Measurements from ENCODE around the gene GNE.
"Not testable (repeated sequence)": the region's sequence is repeated elsewhere in the genome, so short reads cannot be mapped to it uniquely, and the experiment has no call there.

Gene GNE, protein sequence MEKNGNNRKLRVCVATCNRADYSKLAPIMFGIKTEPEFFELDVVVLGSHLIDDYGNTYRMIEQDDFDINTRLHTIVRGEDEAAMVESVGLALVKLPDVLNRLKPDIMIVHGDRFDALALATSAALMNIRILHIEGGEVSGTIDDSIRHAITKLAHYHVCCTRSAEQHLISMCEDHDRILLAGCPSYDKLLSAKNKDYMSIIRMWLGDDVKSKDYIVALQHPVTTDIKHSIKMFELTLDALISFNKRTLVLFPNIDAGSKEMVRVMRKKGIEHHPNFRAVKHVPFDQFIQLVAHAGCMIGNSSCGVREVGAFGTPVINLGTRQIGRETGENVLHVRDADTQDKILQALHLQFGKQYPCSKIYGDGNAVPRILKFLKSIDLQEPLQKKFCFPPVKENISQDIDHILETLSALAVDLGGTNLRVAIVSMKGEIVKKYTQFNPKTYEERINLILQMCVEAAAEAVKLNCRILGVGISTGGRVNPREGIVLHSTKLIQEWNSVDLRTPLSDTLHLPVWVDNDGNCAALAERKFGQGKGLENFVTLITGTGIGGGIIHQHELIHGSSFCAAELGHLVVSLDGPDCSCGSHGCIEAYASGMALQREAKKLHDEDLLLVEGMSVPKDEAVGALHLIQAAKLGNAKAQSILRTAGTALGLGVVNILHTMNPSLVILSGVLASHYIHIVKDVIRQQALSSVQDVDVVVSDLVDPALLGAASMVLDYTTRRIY

DNA sequence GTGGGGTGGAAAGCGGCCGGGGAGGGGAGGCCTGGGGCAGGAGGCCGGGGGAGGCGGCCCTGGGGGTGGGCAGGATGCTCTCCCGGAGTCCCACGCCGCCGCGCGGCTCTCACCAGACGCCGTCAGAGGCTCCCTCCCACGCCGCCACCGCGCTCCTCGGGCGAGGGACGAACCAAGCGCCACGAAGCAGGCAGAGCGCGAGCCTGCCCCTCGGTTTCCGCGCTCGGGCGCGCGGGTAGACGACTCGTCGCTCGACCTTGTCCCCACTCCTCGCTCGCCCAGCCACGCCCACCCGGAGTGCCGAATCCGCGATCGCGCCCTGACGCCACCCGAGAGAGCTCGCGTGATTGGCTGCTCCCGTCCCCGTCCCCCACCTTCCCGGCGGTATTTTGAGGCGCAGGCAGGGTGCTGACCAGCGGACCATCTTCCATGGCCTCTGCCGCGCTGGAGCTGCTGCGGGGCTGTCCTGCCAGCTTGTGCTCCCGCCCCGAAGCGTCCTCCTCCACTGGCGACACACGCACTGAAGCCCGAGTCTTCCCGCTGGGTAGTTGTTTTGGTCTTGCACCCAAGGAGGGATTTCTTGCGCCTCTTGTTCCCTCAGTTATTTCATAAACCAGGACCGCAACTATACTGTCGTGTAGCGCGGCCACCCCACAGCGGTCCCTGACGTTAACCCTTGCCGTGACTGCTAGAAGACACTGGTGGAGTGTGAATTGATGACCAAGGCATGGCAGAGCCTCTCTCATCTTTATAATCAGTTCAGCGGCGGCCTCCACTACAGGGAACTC, at the start of gene GNE:
Gene GNE (minus strand): TSS at position 241 of the 788 bp plus-strand sequence. CDS start 9,093 bp downstream, outside the sequence.
- peak; percentile 96 for DNase-seq (ENCODE audit: low spot score)

DNA sequence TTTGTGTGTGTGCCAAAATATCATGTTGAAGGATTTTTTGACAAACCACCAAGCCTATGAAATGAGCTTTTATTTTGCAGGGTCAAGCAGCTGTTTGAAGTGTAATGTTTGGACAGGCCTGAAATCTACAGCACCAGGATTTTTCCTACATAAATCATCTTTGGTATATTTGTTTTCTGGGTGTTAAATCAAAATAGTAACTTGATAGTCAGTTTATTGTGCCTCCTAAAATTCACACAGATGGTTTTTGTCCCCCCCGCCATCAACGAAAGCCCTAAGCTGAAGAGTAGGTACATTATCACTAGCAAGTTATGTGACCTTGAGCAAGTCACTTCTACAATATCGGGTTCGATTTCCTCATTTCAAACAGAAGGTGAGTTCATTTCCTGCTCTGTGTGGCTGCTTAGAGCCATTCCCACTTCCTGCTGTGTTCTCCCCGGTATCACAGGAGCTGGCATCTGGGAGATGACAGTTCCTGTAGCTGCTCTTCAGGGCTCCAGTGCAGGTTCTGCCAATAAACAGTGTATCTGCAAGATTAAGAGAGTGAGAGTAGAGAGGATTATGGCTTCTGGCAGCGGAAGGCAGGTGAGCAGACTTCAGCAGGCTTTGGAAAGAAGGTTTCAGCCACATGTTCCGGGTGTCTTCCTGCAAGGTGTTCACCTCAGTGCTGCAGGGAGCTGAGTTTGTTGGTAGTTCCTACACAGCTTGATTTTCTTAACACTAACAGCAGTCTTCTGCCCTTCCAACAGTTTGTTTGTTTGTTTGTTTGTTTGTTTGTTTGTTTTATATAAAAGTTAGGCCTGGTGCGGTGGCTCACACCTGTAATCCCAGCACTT, 48.4 kb upstream of the GNE start:
- no peak for DNase-seq (ENCODE audit: low spot score)

DNA sequence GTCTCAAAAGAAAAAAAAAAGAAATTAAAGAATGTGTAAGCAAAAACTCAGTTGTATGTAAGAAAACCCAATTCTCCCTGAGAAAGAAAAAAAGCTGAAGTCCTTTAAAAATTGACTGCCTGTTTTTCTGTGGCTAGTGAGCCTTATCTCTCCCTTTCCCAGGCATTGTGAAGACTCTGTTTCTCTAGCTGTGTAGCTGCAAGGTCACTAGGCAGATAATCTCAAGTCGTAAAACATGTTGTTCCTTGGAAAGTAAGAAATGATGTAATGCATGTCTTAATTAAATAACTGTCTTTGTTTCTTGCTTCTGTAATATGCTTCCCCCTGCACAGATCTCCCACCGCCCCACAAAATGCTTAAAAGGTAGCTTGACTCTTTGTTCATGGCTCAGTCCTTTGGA, 46.1 kb upstream of the GNE start:
- DNase-seq (ENCODE audit: low spot score), result not testable (repeated sequence)

DNA sequence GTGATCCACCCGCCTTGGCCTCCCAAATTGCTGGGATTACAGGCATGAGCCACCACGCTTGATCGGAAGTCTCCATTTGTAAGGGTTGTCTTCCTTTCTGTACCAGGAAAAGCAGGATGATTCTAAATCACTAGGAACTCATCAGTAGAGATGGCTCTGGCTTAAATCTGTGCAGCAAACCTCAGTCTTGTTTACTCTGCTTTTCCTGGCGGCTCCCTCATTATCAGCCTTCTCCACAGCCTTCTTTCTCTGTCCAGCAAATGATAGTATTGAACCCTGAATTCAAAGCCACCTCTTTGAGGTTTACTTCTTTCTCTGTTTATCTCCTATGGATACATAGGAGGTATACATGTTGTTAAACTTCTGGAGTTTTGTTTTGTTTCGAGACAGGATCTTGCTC, 43.0 kb upstream of the GNE start:
- no peak for DNase-seq (ENCODE audit: low spot score)

DNA sequence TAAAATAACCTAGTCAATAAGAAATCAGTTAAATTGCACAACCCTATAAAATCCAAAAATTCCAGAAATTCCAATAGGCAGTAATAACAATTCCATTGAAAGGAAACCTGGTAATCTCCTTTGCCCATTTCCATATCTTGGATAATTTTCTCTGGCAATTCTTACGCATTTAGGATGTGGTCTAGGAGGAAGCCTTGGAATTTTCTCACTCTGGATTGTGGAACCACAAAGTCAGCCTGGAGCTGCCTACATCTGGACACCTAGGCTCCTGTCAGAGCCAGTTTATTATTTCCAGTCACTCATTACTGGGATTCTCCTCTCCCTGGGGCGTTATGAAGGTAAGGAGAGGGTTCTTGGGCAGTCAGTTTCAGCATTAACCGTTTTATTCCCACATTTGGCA, 40.3 kb upstream of the GNE start:
- DNase-seq (ENCODE audit: low spot score), result no peak

DNA sequence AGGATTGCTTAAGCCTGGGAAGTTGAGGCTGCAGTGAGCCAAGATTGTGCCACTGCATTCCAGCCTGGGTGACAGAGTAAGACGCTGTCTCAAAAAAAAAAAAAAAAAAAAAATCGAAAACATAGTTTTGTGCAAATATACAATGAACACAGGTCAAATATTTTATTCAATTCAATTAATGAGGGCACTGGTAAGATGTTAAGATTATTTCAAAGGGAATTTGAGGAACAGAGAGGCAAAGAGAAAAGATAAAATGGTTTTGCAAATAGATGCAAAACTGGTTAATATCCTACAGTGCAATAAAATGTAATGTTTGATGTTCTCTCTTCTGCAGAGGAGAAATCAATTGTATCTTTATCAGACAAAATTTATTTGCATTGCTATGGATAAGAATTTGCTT, 39.5 kb upstream of the GNE start:
- DNase-seq (ENCODE audit: low spot score), result no peak

DNA sequence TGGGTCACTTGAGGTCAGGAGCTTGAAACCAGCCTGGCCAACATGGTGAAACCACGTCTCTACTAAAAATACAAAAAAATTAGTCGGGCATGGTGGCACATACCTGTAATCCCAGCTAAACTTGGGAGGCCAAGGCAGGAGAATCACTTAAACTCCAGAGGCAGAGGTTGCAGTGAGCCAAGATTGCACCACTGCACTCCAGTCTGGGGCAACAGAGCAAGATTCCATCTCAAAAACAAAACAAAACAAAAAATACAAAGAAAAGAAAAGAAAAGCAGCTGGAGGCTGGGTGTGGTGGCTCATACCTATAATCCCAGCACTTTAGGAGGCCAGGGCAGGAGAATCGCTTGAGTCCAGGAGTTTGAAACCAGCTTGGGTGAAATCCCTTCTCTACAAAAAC, 36.7 kb upstream of the GNE start:
- not testable (repeated sequence) for DNase-seq (ENCODE audit: low spot score)

DNA sequence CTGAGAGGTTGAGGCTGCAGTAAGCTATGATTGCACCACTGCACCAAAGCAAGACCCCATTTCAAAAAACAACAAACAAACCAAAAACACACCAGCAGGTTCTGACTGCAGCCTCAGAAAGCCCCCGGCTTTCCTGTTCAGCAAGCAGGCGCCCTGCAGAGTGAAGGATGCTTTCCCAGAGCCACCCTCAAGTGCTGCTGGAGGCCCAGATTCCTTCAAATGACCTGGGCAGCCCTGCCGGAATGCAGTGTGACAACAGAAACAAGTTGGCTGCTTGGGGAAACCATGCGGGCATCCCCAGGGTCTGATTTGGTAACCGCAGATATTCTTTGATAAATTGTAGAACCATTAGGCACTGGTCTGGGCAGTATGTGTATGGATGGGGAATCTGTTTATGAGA, 35.7 kb upstream of the GNE start:
- no peak for DNase-seq (ENCODE audit: low spot score)

DNA sequence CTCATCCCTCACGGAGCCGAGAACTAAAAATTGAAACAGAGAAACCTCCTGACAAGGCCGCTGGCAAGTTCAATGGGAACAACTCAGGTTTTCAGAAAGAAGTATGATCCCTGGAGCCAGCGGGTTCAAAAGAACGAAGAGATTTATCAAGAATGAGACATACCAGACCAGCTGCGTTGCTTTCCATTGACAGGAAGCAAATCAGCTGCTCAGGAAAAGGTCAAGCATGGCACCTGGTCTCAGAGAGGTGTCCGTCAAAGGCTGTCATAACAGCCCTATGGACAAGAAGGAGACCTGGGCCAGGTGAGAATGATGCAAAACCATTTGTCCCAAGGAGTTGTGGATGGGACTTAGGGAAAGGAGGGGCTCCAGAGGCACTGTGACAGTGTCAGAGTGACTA, 34.9 kb upstream of the GNE start:
- DNase-seq (ENCODE audit: low spot score), result no peak

DNA sequence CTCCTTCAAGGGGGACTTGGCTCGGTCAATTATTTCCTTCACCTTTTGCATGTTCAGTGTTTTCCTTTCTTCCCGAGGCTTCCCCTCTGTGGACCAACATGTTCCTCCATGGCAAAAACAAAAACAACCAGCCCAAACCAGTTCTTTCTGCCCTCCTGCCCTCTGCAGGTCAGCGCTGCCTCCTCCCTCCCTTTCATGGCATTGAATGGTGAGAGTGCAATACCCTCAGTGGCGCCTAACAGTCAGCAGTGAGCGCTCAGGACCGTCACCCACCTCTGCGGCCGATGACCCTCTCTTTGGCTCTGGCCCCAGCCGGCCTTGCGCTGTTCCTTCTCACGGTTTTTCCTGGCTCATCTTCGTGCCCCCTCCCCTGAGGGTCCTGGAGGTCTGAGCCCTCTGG, 34.4 kb upstream of the GNE start:
- DNase-seq (ENCODE audit: low spot score), result no peak

DNA sequence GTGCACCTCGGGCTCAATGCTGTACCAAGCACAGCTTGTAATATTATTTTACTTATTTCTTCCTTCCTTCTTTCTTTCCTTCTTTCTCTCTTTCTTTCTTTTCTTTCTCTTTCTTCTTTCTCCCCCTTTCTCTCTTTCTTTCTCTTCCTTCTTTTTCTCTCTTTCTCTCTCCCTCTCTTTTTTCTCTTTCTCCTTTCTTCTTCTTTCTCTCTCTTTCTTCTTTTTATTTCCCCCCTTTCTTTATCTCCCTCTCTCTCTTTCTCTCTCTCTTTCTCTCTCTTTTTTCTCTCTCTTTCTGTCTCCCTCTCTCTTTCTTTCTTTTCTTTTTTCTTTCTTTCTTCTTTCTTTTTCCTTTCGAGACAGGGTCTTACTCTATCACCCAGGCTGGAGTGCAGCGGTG, 32.7 kb upstream of the GNE start:
- no peak for DNase-seq (ENCODE audit: low spot score)

DNA sequence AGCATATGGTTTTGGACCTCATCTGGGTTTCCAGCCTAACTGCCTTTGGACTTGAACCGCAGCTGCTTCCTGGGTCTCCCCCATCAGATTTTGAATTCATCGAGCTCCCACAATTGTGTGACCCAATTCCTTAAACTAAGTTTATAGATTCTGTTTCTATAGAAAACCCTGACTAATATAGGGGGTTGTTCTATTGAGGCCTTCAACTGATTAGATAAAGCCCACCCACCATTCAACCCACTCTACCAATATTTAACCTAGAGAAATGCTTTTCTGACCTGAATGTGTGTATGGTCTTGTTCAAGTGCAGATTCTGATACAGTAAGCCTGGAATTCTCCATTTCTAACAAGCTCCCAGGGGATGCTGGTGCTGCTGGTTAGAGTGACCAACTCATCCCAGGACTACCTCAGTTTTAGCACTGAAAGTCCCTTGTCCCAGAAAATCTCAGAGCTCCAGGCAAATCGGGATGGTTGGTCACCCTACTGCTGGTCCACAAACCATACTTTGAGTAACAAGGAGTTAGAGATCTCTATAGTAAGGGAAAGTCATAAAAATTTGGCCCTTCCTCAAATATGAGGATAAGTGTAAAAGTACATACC, 31.7 kb upstream of the GNE start:
- DNase-seq (ENCODE audit: low spot score), result no peak

DNA sequence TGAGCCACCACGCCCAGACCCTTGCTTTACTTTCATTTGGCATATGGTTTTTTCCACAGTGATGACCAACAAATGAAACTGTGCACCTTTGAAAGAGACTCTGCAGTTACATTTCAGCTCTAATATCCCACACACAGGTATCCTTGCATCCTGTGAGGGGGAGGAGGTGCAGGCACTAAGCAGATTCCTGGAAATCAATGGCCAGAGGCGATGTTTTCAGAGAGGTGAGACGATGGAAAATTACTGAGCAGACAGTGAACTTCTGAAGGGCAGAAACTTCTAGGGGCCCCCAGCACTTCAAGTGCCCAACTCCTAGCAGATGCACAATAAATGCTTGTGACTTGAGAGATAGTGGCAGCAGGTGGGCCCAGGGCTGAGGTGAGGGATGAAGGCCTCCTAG, 29.8 kb upstream of the GNE start:
- no peak for DNase-seq (ENCODE audit: low spot score)

DNA sequence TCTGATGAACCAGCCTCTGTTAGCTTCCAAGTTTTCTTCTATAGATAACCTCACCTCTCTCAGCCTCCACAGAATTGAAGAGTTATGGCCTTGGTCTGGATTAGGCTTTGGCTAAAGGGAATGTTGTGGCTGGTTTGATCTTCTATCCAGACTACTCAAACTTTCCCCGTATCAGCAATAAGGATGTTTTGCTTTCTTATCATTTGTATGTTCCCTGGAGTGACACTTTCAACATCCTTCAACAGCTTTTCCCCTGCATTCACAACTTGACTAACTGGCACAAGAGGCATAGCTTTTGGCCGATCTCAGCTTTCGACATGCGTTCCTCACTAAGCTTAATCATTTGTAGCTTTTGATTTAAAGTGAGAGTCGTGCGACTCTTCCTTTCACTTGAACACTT, 28.1 kb upstream of the GNE start:
- no peak for DNase-seq (ENCODE audit: low spot score)

DNA sequence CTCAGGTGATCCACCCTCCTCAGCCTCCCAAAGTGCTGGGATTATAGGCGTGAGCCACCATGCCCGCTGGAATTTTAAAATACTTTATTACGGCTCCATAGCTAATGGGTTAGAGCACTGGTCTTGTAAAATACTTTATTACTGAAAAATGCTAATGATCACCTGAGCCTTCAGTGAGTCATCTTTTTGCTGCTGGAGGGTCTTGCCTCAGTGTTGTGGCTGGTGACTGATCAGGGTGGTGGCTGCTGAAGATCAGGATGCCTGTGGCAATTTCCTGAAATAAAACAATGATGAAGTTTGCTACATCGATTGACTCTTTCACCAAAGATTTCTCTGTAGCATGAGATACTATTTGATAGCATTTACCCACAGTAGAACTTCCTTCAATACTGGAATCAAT, 26.0 kb upstream of the GNE start:
- DNase-seq (ENCODE audit: low spot score), result no peak

DNA sequence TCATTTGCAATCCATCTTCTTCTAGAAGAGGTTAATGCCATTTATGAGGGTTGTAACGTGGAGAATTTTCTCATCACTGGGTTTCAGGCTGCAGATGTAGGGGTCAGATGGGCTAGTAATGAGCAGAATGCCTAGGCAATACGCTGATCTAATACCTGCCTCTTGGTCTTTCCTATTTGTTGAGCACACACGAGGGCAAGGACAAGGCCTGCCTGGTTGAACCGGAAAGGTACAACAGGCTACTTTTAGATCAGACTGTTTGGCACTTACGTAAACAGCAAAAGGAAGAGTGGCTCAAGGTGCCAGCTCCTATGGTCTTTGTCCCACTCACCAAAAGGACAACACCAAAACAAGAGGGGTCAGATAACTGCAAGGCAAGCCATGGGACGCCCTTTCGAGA, 24.0 kb upstream of the GNE start:
- no peak for DNase-seq (ENCODE audit: low spot score)

DNA sequence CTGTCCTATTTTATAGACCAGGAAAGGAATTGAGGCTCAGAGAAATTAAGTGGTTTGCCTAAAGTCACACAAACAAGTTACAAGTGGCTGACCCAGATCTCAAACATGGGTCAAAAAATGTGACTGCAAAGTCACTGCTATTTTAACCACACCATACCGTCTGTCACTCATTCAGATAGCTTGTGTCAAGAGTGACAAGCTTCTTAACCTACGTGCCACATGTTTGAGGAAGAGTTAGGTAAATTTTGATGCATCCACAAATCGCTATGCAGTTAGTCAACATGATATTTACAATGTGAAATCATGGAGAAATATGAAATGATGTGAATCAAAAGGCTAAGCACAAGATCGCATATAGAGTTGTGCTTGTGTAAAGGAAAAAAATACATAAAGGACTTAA, 22.7 kb upstream of the GNE start:
- no peak for DNase-seq (ENCODE audit: low spot score)

DNA sequence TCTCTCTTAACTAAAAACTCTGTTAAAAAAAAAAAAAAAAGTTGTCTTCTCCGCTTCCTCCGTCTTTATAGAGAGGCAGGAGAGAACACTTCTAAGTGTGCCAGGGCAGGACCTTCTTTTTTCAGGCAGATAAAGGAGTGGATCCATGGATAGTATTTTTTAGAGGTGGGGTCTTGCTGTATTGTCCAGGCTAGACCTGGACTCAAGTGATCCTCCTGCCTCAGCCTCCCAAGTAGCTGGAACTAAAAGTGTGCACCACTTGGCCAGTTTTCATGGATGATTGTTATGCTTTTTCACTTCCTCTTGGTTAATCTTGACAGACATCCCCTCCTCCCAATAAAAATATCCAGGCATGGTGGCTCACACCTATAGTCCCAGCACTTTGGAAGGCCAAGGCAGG, 20.0 kb upstream of the GNE start:
- no peak for DNase-seq (ENCODE audit: low spot score)

DNA sequence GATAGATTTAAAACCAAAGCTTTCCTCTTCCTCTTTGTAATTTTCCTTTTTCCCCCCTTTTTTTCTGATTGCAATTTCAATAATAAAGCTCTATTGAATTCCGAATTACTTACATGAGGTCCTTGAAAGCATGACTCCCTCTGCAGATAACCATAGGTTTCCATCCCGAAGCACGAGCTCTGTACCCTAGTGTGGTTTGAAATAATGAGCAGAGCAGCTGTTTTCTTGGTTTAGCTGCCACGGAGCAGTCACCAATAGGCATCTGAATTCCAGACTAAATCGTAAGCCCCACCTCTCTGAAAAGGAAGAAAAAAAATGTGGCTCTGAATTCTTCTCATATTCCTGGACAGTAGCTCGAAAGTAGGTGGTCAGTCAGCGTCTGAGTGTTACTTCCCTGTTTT, 18.5 kb upstream of the GNE start:
- DNase-seq (ENCODE audit: low spot score), result peak; percentile 5

DNA sequence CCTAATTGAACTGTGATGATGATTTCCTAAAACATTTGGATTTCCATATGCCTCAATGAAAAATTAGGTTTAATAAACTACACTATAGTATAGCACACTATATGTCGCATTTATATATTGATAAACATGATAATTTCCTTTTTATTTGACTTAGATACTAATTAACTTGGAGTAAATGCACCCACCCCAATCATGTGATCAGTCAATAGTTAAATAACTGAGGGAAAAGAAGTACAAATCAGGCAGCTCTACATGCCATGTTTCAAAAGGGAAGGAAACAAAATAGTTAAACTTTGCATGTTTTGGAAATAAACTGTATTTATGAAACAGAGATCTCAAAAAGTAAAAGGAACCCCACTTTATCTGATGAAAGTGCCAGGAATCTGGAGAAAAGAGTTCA, 18.0 kb upstream of the GNE start:
- no peak for DNase-seq (ENCODE audit: low spot score)

DNA sequence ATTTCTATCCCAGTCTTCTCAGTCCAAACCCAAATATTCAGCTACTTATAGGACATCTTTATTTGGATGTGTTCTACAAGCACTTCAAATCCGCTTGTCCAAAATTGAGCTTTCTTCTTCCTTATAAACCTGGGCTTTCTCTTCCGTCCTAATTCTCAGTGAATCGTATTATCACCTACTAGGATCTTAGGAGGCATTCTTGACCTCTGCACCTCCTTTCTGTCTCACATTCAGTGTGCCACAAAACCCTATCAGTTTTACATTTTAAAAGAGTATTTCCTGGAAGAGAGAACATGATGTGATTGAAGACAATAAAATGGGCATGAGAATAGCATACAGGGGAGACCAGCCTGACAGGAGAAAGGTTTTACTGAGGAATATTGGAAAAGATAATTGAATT, 16.8 kb upstream of the GNE start:
- DNase-seq (ENCODE audit: low spot score), result no peak

DNA sequence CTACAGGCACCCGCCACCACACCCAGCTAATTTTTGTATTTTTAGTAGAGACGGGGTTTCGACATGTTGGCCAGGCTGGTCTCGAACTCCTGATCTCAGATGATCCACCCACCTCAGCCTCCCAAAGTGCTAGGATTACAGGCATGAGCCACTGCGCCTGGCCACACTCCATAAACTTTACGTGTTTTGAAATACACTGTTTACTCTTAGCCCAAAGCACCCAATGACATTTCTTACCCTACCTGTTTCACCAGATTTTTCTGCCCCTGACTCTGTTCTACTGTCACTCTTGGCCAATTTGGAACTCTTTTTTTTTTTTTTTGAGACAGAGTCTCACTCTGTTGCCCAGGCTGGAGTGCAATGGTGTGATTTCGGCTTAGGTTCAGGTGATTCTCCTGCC, 15.1 kb upstream of the GNE start:
- DNase-seq (ENCODE audit: low spot score), result not testable (repeated sequence)
